ENCODE results near the gene TMED10. TPM values are rescaled to one million over a fixed set of nuclear protein-coding genes. Genes with fewer than 3 reads are reported as not detected.
A peak's percentile ranks its signal among the peaks of the same experiment; 100 is the strongest.
"Not testable (repeated sequence)": the region's sequence is repeated elsewhere in the genome, so short reads cannot be mapped to it uniquely, and the experiment has no call there.

The TMED10 gene
- total RNA-seq, 1 donor from 2014 or later, result 130 TPM

GRCh38 chr14:75127903-75128595, 48.4 kb downstream of the TMED10 start:
- Mint-ChIP-seq H3K4me1 (peaks cover 43% of the 10 kb centered on the region), H3K27me3 (no peaks in the 10 kb centered on the region), H3K9me3 (no peaks in the 10 kb centered on the region), H3K27ac (peak overlapping the region; percentile 69), H3K36me3 (ENCODE audit: low read depth) (peaks cover 33% of the 10 kb centered on the region), H3K4me3 (peak overlapping the region; percentile 75)
- TF ChIP-seq CTCF (IDR thresholded peaks at IDR 0.05), result no peak
- intact Hi-C loops (cut with micrococcal nuclease), result loop anchor here (1.0 to 2.0 kb wide), 4 partner anchors 48 to 533 kb away; partner anchors contain the start of genes ERG28, TMED10 and TTLL5
- ChIA-PET CTCF (interaction anchor here (0.7 to 5.1 kb wide), 3 partner anchors 167 to 433 kb away, joined by 3 to 60 read pairs (median 4); no protein-coding TSS in a partner anchor), POLR2A (interaction anchor here (0.6 to 3.4 kb wide), 8 partner anchors 9 to 394 kb away, joined by 3 to 23 read pairs (median 5); partner anchors contain the start of gene BATF)
- no peak for ATAC-seq (ENCODE audit: low read depth)
- no peak for DNase-seq

- not testable (repeated sequence) for H3K27me3 Mint-ChIP-seq, DNase-seq, H3K9me3 Mint-ChIP-seq
- peak; percentile 2 for ATAC-seq (ENCODE audit: low read depth)
- CTCF ChIA-PET, result interaction anchor here (0.6 to 5.1 kb wide), 4 partner anchors 167 to 433 kb away, joined by 3 to 60 read pairs (median 3); no protein-coding TSS in a partner anchor
- peaks cover 29% of the 10 kb centered on the region for H3K36me3 Mint-ChIP-seq (ENCODE audit: low read depth)
- peak overlapping the region; percentile 94 for H3K27ac Mint-ChIP-seq
- H3K4me3 Mint-ChIP-seq, result peak overlapping the region; percentile 96
- POLR2A ChIA-PET, result interaction anchor here (0.6 to 3.4 kb wide), 30 partner anchors 9 to 1921 kb away, joined by 3 to 23 read pairs (median 5); partner anchors contain the start of genes BATF, ERG28, TTLL5 and ZC2HC1C
- peaks cover 40% of the 10 kb centered on the region for H3K4me1 Mint-ChIP-seq
- intact Hi-C loops (cut with micrococcal nuclease), result loop anchor here (1.0 to 2.0 kb wide), 4 partner anchors 49 to 533 kb away; partner anchors contain the start of genes ERG28, TMED10 and TTLL5
These were observed 49.0 kb downstream of the TMED10 start for GRCh38 chr14:75127474-75127820.

GRCh38 chr14:75126679-75127473, 49.5 kb downstream of the TMED10 start, which contains the start of gene NEK9:
TSS of gene NEK9 (minus strand) at chr14:75127048. CDS start at chr14:75126921, 127 bp downstream.
- Mint-ChIP-seq H3K4me3 (peak within 1 kb of the TSS; percentile 96), H3K9me3 (no peaks in the 10 kb centered on the region), H3K27me3 (no peaks in the 10 kb centered on the region), H3K27ac (peak within 1 kb of the TSS; percentile 94), H3K36me3 (ENCODE audit: low read depth) (peaks cover 29% of the 10 kb centered on the region), H3K4me1 (peaks cover 38% of the 10 kb centered on the region)
- CTCF ChIA-PET, result interaction anchor here (0.6 to 1.3 kb wide), 3 partner anchors 168 to 286 kb away, joined by 3 to 7 read pairs (median 3); no protein-coding TSS in a partner anchor
- ATAC-seq (ENCODE audit: low read depth) (peak; percentile 88), DNase-seq (peak; percentile 86)
- POLR2A ChIA-PET, result interaction anchor here (0.6 to 3.4 kb wide), 35 partner anchors 9 to 1921 kb away, joined by 3 to 23 read pairs (median 4); partner anchors contain the start of genes ACYP1, BATF, ERG28 and FLVCR2
- TF ChIP-seq CTCF (IDR thresholded peaks at IDR 0.05), result no peak
- intact Hi-C loops (cut with micrococcal nuclease), result loop anchor here (1.0 to 2.0 kb wide), 4 partner anchors 49 to 534 kb away; partner anchors contain the start of genes ERG28, TMED10 and TTLL5

- no peaks in the 10 kb centered on the region for H3K9me3 Mint-ChIP-seq
- ChIA-PET POLR2A (interaction anchor here (0.6 to 3.4 kb wide), 28 partner anchors 9 to 874 kb away, joined by 3 to 23 read pairs (median 4); partner anchors contain the start of genes ACYP1, ERG28, FLVCR2 and TTLL5), CTCF (interaction anchor here (0.7 to 1.3 kb wide), 2 partner anchors 176 to 265 kb away, joined by 3 to 7 read pairs; no protein-coding TSS in a partner anchor)
- TF ChIP-seq CTCF (IDR thresholded peaks at IDR 0.05), result no peak
- H3K4me1 Mint-ChIP-seq, result peaks cover 38% of the 10 kb centered on the region
- ATAC-seq (ENCODE audit: low read depth), result no peak
- peaks cover 32% of the 10 kb centered on the region for H3K36me3 Mint-ChIP-seq (ENCODE audit: low read depth)
- peak overlapping the region; percentile 96 for H3K4me3 Mint-ChIP-seq
- no peak for DNase-seq
- H3K27me3 Mint-ChIP-seq, result no peaks in the 10 kb centered on the region
- intact Hi-C loops (cut with micrococcal nuclease), result loop anchor here (2.0 kb wide), 1 partner anchor 535 kb away; the partner anchor contains the start of genes ERG28 and TTLL5
- H3K27ac Mint-ChIP-seq, result peak overlapping the region; percentile 94
These were observed 50.3 kb downstream of the TMED10 start for GRCh38 chr14:75126121-75126544.

- Mint-ChIP-seq H3K9me3 (no peaks in the 10 kb centered on the region), H3K36me3 (ENCODE audit: low read depth) (peaks cover 34% of the 10 kb centered on the region), H3K27ac (peak overlapping the region; percentile 94), H3K4me1 (peaks cover 38% of the 10 kb centered on the region), H3K4me3 (peak overlapping the region; percentile 96), H3K27me3 (no peaks in the 10 kb centered on the region)
- ChIA-PET CTCF (interaction anchor here (0.7 to 1.3 kb wide), 3 partner anchors 176 to 264 kb away, joined by 3 to 7 read pairs (median 3); no protein-coding TSS in a partner anchor), POLR2A (interaction anchor here (0.7 to 3.4 kb wide), 9 partner anchors 11 to 874 kb away, joined by 3 to 23 read pairs (median 5); partner anchors contain the start of genes ACYP1, ERG28 and TTLL5)
- ATAC-seq (ENCODE audit: low read depth), result no peak
- no peak for DNase-seq
- intact Hi-C loops (cut with micrococcal nuclease), result loop anchor here (2.0 kb wide), 1 partner anchor 535 kb away; the partner anchor contains the start of genes ERG28 and TTLL5
- no peak for TF ChIP-seq CTCF (IDR thresholded peaks at IDR 0.05)
These were observed 50.8 kb downstream of the TMED10 start for GRCh38 chr14:75125617-75126016.

Measured in activated B cell treated with CpG ODN at 0.5 μM for 24 hours (primary cell).